Gastrocnemius medialis (tissue), 4 donors: Measurements from ENCODE around the gene MYL11.

Source experiments
- POLR2A ChIP-seq, 2 donors: fragments of 450-650 bp; IDR thresholded peaks; one replicate each; pipeline ENCODE4 v1.6.1; 2017; ENCODE audit warnings: antibody characterized with exemption in 2 of 2, mild to moderate bottlenecking in 2 of 2, moderate library complexity in 2 of 2
- TF ChIP-seq, protein P1 (sequence below), 5 experiments: fragments of 450-650 bp in 3 of 5; fragments of 200-600 bp in 2 of 5; sonication (generic) in 2 of 5; IDR thresholded peaks in 4 of 5; conservative IDR thresholded peaks in 1 of 5; 1 replicate in 4 of 5; 2 replicates in 1 of 5; pipeline ENCODE4 v1.5.1; 2016 to 2019; ENCODE audit warnings: antibody characterized with exemption in 5 of 5, mild to moderate bottlenecking in 3 of 5, moderate library complexity in 3 of 5

DNA sequence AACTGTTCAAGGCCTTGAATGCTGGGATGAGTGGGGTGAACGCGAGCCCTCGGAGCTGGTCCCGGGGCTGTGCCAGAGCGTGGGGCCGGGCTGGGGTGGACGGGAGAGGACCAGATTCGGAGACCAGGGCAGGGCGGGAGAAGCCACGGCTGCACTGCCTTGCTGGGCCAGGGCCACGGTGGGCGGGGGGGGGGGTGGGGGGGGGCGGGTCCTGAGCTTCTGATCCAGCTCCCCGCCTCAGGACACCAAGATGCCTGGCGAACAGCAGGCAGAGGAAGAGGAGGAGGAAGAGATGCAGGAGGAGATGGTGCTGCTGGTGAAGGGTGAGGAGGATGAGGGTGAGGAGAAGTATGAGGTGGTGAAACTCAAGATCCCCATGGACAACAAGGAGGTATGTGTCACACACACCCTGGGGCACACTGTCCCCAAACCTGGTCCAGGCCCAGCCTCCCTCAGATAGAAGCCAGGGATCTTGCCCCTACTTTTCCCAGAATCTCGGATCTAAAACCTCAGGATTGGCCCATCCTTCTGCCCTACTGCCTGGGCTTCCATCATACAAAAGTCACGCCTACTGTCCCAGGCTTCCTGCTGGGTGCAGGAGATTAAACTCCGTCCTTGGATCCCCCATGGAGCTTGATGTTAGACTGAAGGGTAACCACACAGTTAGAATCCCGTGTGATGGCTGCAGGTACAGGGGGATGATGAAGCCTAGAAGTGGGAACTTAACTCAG is 33.4 kb downstream of the MYL11 start:
- TF ChIP-seq, protein P1, sequence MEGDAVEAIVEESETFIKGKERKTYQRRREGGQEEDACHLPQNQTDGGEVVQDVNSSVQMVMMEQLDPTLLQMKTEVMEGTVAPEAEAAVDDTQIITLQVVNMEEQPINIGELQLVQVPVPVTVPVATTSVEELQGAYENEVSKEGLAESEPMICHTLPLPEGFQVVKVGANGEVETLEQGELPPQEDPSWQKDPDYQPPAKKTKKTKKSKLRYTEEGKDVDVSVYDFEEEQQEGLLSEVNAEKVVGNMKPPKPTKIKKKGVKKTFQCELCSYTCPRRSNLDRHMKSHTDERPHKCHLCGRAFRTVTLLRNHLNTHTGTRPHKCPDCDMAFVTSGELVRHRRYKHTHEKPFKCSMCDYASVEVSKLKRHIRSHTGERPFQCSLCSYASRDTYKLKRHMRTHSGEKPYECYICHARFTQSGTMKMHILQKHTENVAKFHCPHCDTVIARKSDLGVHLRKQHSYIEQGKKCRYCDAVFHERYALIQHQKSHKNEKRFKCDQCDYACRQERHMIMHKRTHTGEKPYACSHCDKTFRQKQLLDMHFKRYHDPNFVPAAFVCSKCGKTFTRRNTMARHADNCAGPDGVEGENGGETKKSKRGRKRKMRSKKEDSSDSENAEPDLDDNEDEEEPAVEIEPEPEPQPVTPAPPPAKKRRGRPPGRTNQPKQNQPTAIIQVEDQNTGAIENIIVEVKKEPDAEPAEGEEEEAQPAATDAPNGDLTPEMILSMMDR (IDR thresholded peaks at IDR 0.05 in 4 of 5, conservative IDR thresholded peaks at IDR 0.05 in 1 of 5) = no peak
- TF ChIP-seq POLR2A (IDR thresholded peaks at IDR 0.05) = no peak
